H9 (cell line): Measurements from ENCODE around the gene STARD7. TPM values are rescaled to one million over a fixed set of nuclear protein-coding genes. Genes with fewer than 3 reads are reported as not detected.

Source experiments
- DNase-seq: peaks from one replicate; pipeline ENCODE4 v3.0.0-alpha.2; 2017
- H2AFZ ChIP-seq: one replicate; pipeline ENCODE4 v1.6.1; 2013; ENCODE audit warnings: mild to moderate bottlenecking, low read length, control low read depth, moderate library complexity
- H2AK5ac ChIP-seq: 2 replicates; pipeline ENCODE4 v1.6.1; 2013; ENCODE audit warnings: low read length, control low read depth, mixed read lengths; ENCODE audit not compliant: insufficient read length
- H2BK120ac ChIP-seq: one replicate; pipeline ENCODE4 v1.6.1; 2013; ENCODE audit warnings: low read depth, mild to moderate bottlenecking, low read length, control low read depth, inconsistent platforms; ENCODE audit not compliant: poor library complexity, severe bottlenecking
- H2BK12ac ChIP-seq: 2 replicates; pipeline ENCODE4 v1.6.1; 2013; ENCODE audit warnings: low read length, control low read depth, mixed read lengths, low read depth; ENCODE audit not compliant: insufficient read length
- H2BK15ac ChIP-seq: 2 replicates; pipeline ENCODE4 v1.6.1; 2013; ENCODE audit warnings: low read depth, low read length, control low read depth
- H2BK20ac ChIP-seq: one replicate; pipeline ENCODE4 v1.6.1; 2013; ENCODE audit warnings: low read depth, mild to moderate bottlenecking, low read length, control low read depth, inconsistent platforms; ENCODE audit not compliant: poor library complexity, severe bottlenecking
- H2BK5ac ChIP-seq: 2 replicates; pipeline ENCODE4 v1.6.1; 2013; ENCODE audit warnings: low read length, control low read depth, mixed read lengths; ENCODE audit not compliant: insufficient read length
- H3K14ac ChIP-seq: 2 replicates; pipeline ENCODE4 v1.6.1; 2013; ENCODE audit warnings: low read length, control low read depth; ENCODE audit not compliant: insufficient read depth
- H3K18ac ChIP-seq: 2 replicates; pipeline ENCODE4 v1.6.1; 2013; ENCODE audit warnings: low read depth, mild to moderate bottlenecking, mixed read lengths, low read length, control low read depth; ENCODE audit not compliant: insufficient read length
- H3K23ac ChIP-seq: 2 replicates; pipeline ENCODE4 v1.6.1; 2013; ENCODE audit warnings: low read length, control low read depth, mixed read lengths, low read depth; ENCODE audit not compliant: insufficient read length
- H3K23me2 ChIP-seq: 2 replicates; pipeline ENCODE4 v1.6.1; 2013; ENCODE audit warnings: low read depth, mild to moderate bottlenecking, mixed read lengths, low read length, control low read depth; ENCODE audit not compliant: insufficient read length, poor library complexity, severe bottlenecking
- H3K27ac ChIP-seq: 2 replicates; pipeline ENCODE4 v1.5.1; 2013; ENCODE audit warnings: low read length, control low read depth, mixed read lengths, low read depth; ENCODE audit not compliant: insufficient read length
- H3K27me3 ChIP-seq: 2 replicates; pipeline ENCODE4 v1.6.1; 2013; ENCODE audit warnings: low read length, control low read depth, inconsistent platforms; ENCODE audit not compliant: insufficient read depth
- H3K4ac ChIP-seq: 2 replicates; pipeline ENCODE4 v1.6.1; 2013; ENCODE audit warnings: low read depth, mild to moderate bottlenecking, control low read depth, inconsistent platforms, low read length, moderate library complexity
- H3K4me1 ChIP-seq: 2 replicates; pipeline ENCODE4 v1.6.1; 2013; ENCODE audit warnings: low read length, control low read depth, inconsistent platforms; ENCODE audit not compliant: insufficient read depth
- H3K4me2 ChIP-seq: 2 replicates; pipeline ENCODE4 v1.6.1; 2013; ENCODE audit warnings: low read length, control low read depth, mixed read lengths; ENCODE audit not compliant: insufficient read length, insufficient read depth
- H3K56ac ChIP-seq: 2 replicates; pipeline ENCODE4 v1.6.1; 2013; ENCODE audit warnings: low read depth, mild to moderate bottlenecking, mixed read lengths, low read length, control low read depth; ENCODE audit not compliant: insufficient read length
- H3K79me1 ChIP-seq: 2 replicates; pipeline ENCODE4 v1.6.1; 2013; ENCODE audit warnings: low read depth, mild to moderate bottlenecking, moderate library complexity, low read length, control low read depth, inconsistent platforms; ENCODE audit not compliant: insufficient read depth, poor library complexity, severe bottlenecking
- H3K79me2 ChIP-seq: 2 replicates; pipeline ENCODE4 v1.6.1; 2013; ENCODE audit warnings: low read length, control low read depth, inconsistent platforms; ENCODE audit not compliant: insufficient read depth
- H3K9ac ChIP-seq: 2 replicates; pipeline ENCODE4 v1.6.1; 2013; ENCODE audit warnings: low read length, control low read depth, mixed read lengths; ENCODE audit not compliant: insufficient read length; ENCODE audit errors: extremely low read depth
- H3K9me3 ChIP-seq: one replicate; pipeline ENCODE4 v1.6.1; 2013; ENCODE audit warnings: low read depth, low read length, inconsistent platforms; ENCODE audit not compliant: control insufficient read depth
- H3T11ph ChIP-seq: one replicate; pipeline ENCODE4 v1.6.1; 2013; ENCODE audit warnings: mild to moderate bottlenecking, low read length, control low read depth, inconsistent platforms
- H4K20me1 ChIP-seq: one replicate; pipeline ENCODE4 v1.6.1; 2013; ENCODE audit not compliant: control insufficient read depth, insufficient read length, insufficient read depth
- H4K5ac ChIP-seq: 2 replicates; pipeline ENCODE4 v1.6.1; 2013; ENCODE audit warnings: low read depth, mild to moderate bottlenecking, mixed read lengths, low read length, control low read depth; ENCODE audit not compliant: insufficient read length
- H4K8ac ChIP-seq: replicated peaks from 2 replicates; pipeline ENCODE4 v1.6.1; 2013; ENCODE audit warnings: low read length, control low read depth, mixed read lengths, low read depth; ENCODE audit not compliant: insufficient read length
- H4K91ac ChIP-seq: 2 replicates; pipeline ENCODE4 v1.6.1; 2013; ENCODE audit warnings: low read depth, mild to moderate bottlenecking, moderate library complexity, mixed read lengths, low read length, control low read depth; ENCODE audit not compliant: insufficient read length
- H3K27ac Mint-ChIP-seq, 3 experiments: 2 replicates in 2 of 3; 3 replicates in 1 of 3; pipeline ENCODE4 v1.8.0; 2020 to 2021; ENCODE audit warnings: mixed read lengths in 3 of 3, mild to moderate bottlenecking in 1 of 3, moderate library complexity in 1 of 3
- H3K27me3 Mint-ChIP-seq: 2 replicates; pipeline ENCODE4 v1.8.0; 2021; ENCODE audit warnings: low read depth, mild to moderate bottlenecking, moderate library complexity, mixed read lengths
- H3K36me3 Mint-ChIP-seq, 3 experiments: 2 replicates in 2 of 3; 3 replicates in 1 of 3; pipeline ENCODE4 v1.8.0; 2020 to 2021; ENCODE audit warnings: low read depth in 3 of 3, mixed read lengths in 3 of 3; ENCODE audit not compliant: insufficient read depth in 1 of 3
- H3K4me1 Mint-ChIP-seq, 2 experiments: 2 replicates each; pipeline ENCODE4 v1.8.0; 2020; ENCODE audit warnings: mixed read lengths in 2 of 2
- H3K4me3 Mint-ChIP-seq, 2 experiments: 2 replicates in 1 of 2; 3 replicates in 1 of 2; pipeline ENCODE4 v1.8.0; 2020 to 2021; ENCODE audit warnings: mild to moderate bottlenecking in 2 of 2, mixed read lengths in 2 of 2, moderate library complexity in 1 of 2
- H3K9me3 Mint-ChIP-seq, 2 experiments: 2 replicates in 1 of 2; 3 replicates in 1 of 2; pipeline ENCODE4 v1.8.0; 2020; ENCODE audit warnings: mild to moderate bottlenecking in 2 of 2, mixed read lengths in 2 of 2, moderate library complexity in 1 of 2
- WGBS: extraction: QIAGEN DNeasy Blood & Tissue Kit; methylation state at CpG from one replicate; pipeline ENCODE4 v1.1.7; 2013; ENCODE audit warnings: missing lambda C conversion rate, low lambda C conversion rate, mixed read lengths; ENCODE audit not compliant: insufficient read length; ENCODE audit errors: extremely low coverage; 5-methylcytosine and 5-hydroxymethylcytosine counted together
- total RNA-seq: library from RNA; stranded (reverse); gene quantifications from 2 replicates; pipeline ENCODE4 v1.2.1, GENCODE V29; 2021
- TF ChIP-seq, protein P1 (sequence below): fragments of 200-600 bp; sonication (generic); conservative IDR thresholded peaks from 3 replicates; pipeline ENCODE4 v1.8.0; 2021; ENCODE audit warnings: antibody characterized with exemption, mild to moderate bottlenecking

Gene STARD7
- total RNA-seq, 1 experiment from 2014 or later, result 212 TPM

DNA sequence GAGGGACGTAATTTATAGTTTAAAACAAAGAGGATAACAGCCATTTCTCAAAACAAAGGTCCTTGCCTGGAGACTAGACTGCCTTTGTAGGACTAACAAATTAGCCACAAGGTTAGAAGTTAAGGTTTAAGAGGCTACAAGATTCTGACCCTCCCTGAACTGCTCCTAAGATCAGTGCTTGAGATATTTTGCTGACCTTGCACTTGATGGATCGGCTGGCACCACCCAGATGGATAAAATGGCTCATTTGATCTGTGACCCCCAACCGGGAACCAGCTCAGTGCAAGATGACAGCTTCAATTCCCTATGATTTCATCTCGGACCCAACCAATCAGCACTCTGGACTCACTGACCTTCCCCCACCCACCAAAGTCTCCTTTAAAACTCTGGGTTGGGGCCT is 3.7 kb upstream of the STARD7 start:
- H3K4me1 ChIP-seq, result peaks cover under 1% of the 10 kb centered on the region; the same call in 1 of the 2 replicates
- H3K9ac ChIP-seq, result no peak overlapping the region
- no peak overlapping the region for H3K4me2 ChIP-seq
- no peak overlapping the region for H3T11ph ChIP-seq
- H3K79me2 ChIP-seq, result peaks cover 8% of the 10 kb centered on the region
- H3K27ac ChIP-seq, result no peak overlapping the region
- WGBS, result no CpG with 5 or more reads among the region's 4 CpGs
- no peak overlapping the region for H4K91ac ChIP-seq
- H3K9me3 ChIP-seq, result no peaks in the 10 kb centered on the region
- no peak overlapping the region for H2AK5ac ChIP-seq
- no peak overlapping the region for H4K8ac ChIP-seq
- no peak overlapping the region for H2BK120ac ChIP-seq
- no peak overlapping the region for H2BK20ac ChIP-seq
- H3K27me3 ChIP-seq, result no peaks in the 10 kb centered on the region
- no peak overlapping the region for H4K5ac ChIP-seq
- no peak overlapping the region for H3K18ac ChIP-seq
- no peak overlapping the region for H2BK12ac ChIP-seq
- H3K4me1 Mint-ChIP-seq, result peaks cover 11 to 16% of the 10 kb centered on the region in 2 experiments
- H2BK5ac ChIP-seq, result no peak overlapping the region
- no peak overlapping the region for H2BK15ac ChIP-seq
- no peak overlapping the region for H3K23ac ChIP-seq
- H3K9me3 Mint-ChIP-seq, result peaks cover 0 to 3% of the 10 kb centered on the region in 2 experiments; a peak in 2 of 5 replicates
- H3K14ac ChIP-seq, result no peak overlapping the region
- H3K79me1 ChIP-seq, result no peaks in the 10 kb centered on the region
- peaks cover 5% of the 10 kb centered on the region for H3K23me2 ChIP-seq
- TF ChIP-seq, protein P1, sequence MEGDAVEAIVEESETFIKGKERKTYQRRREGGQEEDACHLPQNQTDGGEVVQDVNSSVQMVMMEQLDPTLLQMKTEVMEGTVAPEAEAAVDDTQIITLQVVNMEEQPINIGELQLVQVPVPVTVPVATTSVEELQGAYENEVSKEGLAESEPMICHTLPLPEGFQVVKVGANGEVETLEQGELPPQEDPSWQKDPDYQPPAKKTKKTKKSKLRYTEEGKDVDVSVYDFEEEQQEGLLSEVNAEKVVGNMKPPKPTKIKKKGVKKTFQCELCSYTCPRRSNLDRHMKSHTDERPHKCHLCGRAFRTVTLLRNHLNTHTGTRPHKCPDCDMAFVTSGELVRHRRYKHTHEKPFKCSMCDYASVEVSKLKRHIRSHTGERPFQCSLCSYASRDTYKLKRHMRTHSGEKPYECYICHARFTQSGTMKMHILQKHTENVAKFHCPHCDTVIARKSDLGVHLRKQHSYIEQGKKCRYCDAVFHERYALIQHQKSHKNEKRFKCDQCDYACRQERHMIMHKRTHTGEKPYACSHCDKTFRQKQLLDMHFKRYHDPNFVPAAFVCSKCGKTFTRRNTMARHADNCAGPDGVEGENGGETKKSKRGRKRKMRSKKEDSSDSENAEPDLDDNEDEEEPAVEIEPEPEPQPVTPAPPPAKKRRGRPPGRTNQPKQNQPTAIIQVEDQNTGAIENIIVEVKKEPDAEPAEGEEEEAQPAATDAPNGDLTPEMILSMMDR, result no peak
- H4K20me1 ChIP-seq, result no peaks in the 10 kb centered on the region
- H3K27ac Mint-ChIP-seq, result no peak overlapping the region; a peak in 1 of 7 replicates
- DNase-seq, result no peak
- H3K36me3 Mint-ChIP-seq, result peaks cover 3 to 5% (median 5%) of the 10 kb centered on the region in 3 experiments; a peak in 5 of 7 replicates
- no peak overlapping the region for H3K4me3 Mint-ChIP-seq
- H2AFZ ChIP-seq, result no peak overlapping the region
- no peaks in the 10 kb centered on the region for H3K27me3 Mint-ChIP-seq
- no peak overlapping the region for H3K4ac ChIP-seq
- H3K56ac ChIP-seq, result no peak overlapping the region
